Measurements from ENCODE around the gene RAD52. TPM values are rescaled to one million over a fixed set of nuclear protein-coding genes. Genes with fewer than 3 reads are reported as not detected.

Gene RAD52
- polyA plus RNA-seq, 1 experiment: 18.8 TPM

- TF ChIP-seq CTCF (IDR thresholded peaks at IDR 0.05; ENCODE audit: low read depth, low read length): no peak
- ChIA-PET CTCF (no interaction called here), POLR2A (no interaction called here)
- DNase-seq (ENCODE audit: low read depth, low spot score): no peak
- H3K4me3 ChIP-seq (ENCODE audit: low read depth, low read length): no peak overlapping the region
- H3K9me3 ChIP-seq (ENCODE audit: control insufficient read depth, insufficient read depth, low read length): no peaks in the 10 kb centered on the region; the same call in 1 of the 2 replicates
- no peak overlapping the region for H3K27ac ChIP-seq (ENCODE audit: low read depth, low read length)
- H3K27me3 ChIP-seq (ENCODE audit: control insufficient read depth, insufficient read depth, low read length): no peaks in the 10 kb centered on the region
These were observed 5.2 kb upstream of the RAD52 start for GRCh38 chr12:954741-955140.

GRCh38 chr12:953776-954175 is 4.3 kb upstream of the RAD52 start:
- ChIA-PET CTCF (no interaction called here), POLR2A (no interaction called here)
- H3K9me3 ChIP-seq (ENCODE audit: control insufficient read depth, insufficient read depth, low read length): no peaks in the 10 kb centered on the region; the same call in 1 of the 2 replicates
- no peak overlapping the region for H3K27ac ChIP-seq (ENCODE audit: low read depth, low read length)
- H3K27me3 ChIP-seq (ENCODE audit: control insufficient read depth, insufficient read depth, low read length): no peaks in the 10 kb centered on the region
- no peak overlapping the region for H3K4me3 ChIP-seq (ENCODE audit: low read depth, low read length)
- no peak for DNase-seq (ENCODE audit: low read depth, low spot score)
- TF ChIP-seq CTCF (IDR thresholded peaks at IDR 0.05; ENCODE audit: low read depth, low read length): no peak

GRCh38 chr12:951176-951575 is 1.7 kb upstream of the RAD52 start:
- CTCF ChIA-PET: interaction anchor here (1.0 to 1.5 kb wide), 3 partner anchors 142 to 632 kb away, joined by 4 to 7 read pairs (median 7); no protein-coding TSS in a partner anchor
- POLR2A ChIA-PET: interaction anchor here (1.2 kb wide), 1 partner anchor 39 kb away, joined by 4 read pairs; no protein-coding TSS in a partner anchor

GRCh38 chr12:948238-948637 is 1.3 kb downstream of the RAD52 start:
- H3K4me3 ChIP-seq (ENCODE audit: low read depth, low read length): peak overlapping the region; percentile 94
- H3K27me3 ChIP-seq (ENCODE audit: control insufficient read depth, insufficient read depth, low read length): no peaks in the 10 kb centered on the region
- H3K9me3 ChIP-seq (ENCODE audit: control insufficient read depth, insufficient read depth, low read length): no peaks in the 10 kb centered on the region; the same call in 1 of the 2 replicates
- ChIA-PET POLR2A (interaction anchor here (0.7 kb wide), 1 partner anchor 349 kb away, joined by 5 read pairs; no protein-coding TSS in a partner anchor), CTCF (interaction anchor here (1.5 to 2.1 kb wide), 3 partner anchors 132 to 372 kb away, joined by 4 to 23 read pairs (median 19); no protein-coding TSS in a partner anchor)
- TF ChIP-seq CTCF (IDR thresholded peaks at IDR 0.05; ENCODE audit: low read depth, low read length): no peak
- DNase-seq (ENCODE audit: low read depth, low spot score): no peak
- H3K27ac ChIP-seq (ENCODE audit: low read depth, low read length): no peak overlapping the region

More at GRCh38 chr12:951176-951575, 1.7 kb upstream of the RAD52 start:
- no peak for TF ChIP-seq CTCF (IDR thresholded peaks at IDR 0.05; ENCODE audit: low read depth, low read length)
- Histone ChIP-seq H3K9me3 (ENCODE audit: control insufficient read depth, insufficient read depth, low read length) (no peaks in the 10 kb centered on the region; the same call in 1 of the 2 replicates), H3K27me3 (ENCODE audit: control insufficient read depth, insufficient read depth, low read length) (no peaks in the 10 kb centered on the region), H3K27ac (ENCODE audit: low read depth, low read length) (no peak overlapping the region), H3K4me3 (ENCODE audit: low read depth, low read length) (no peak overlapping the region)
- DNase-seq (ENCODE audit: low read depth, low spot score): no peak

GRCh38 chr12:946631-947030 is 2.9 kb downstream of the RAD52 start:
- TF ChIP-seq CTCF (IDR thresholded peaks at IDR 0.05; ENCODE audit: low read depth, low read length): no peak
- no peak overlapping the region for H3K27ac ChIP-seq (ENCODE audit: low read depth, low read length)
- H3K9me3 ChIP-seq (ENCODE audit: control insufficient read depth, insufficient read depth, low read length): no peaks in the 10 kb centered on the region; the same call in 1 of the 2 replicates
- ChIA-PET POLR2A (interaction anchor here (0.5 kb wide), 1 partner anchor 13 kb away, joined by 4 read pairs; no protein-coding TSS in a partner anchor), CTCF (interaction anchor here (0.6 to 1.2 kb wide), 3 partner anchors 131 to 171 kb away, joined by 3 to 4 read pairs (median 4); no protein-coding TSS in a partner anchor)
- no peaks in the 10 kb centered on the region for H3K27me3 ChIP-seq (ENCODE audit: control insufficient read depth, insufficient read depth, low read length)
- no peak overlapping the region for H3K4me3 ChIP-seq (ENCODE audit: low read depth, low read length)
- DNase-seq (ENCODE audit: low read depth, low spot score): no peak

Data from AG04450 (cell line).